ENCODE data around the gene NIPSNAP3A. TPM values are rescaled to one million over a fixed set of nuclear protein-coding genes. Genes with fewer than 3 reads are reported as not detected.

NIPSNAP3A gene
- total and polyA plus RNA-seq, 2 of the 8 experiments (the other 6 are each of a cell fraction or from before 2014, with no cell fraction given), result 9.3 to 9.4 TPM

GRCh38 chr9:104776797-104777196, 29.3 kb downstream of the NIPSNAP3A start:
- no peak overlapping the region for H3K27ac ChIP-seq (ENCODE audit: low read depth, low read length)
- no peaks in the 10 kb centered on the region for H3K27me3 ChIP-seq (replicated peaks in 1 of 4; ENCODE audit: control insufficient read depth in 3 of 4, extremely low read depth in 1 of 4, insufficient read depth in 3 of 4, low read length in 3 of 4)
- no peak for TF ChIP-seq CHD7 (IDR thresholded peaks at IDR 0.05; ENCODE audit: insufficient replicate concordance, low read length)
- DNase-seq (ENCODE audit: low read depth in 1 of 2, low spot score in 2 of 2) (no peak), FAIRE-seq (no peak)
- H2BK120ac ChIP-seq (replicated peaks; ENCODE audit: low read depth, low read length), result no peak overlapping the region
- H4K20me1 ChIP-seq (replicated peaks in 1 of 2; ENCODE audit: control insufficient read depth in 1 of 2, insufficient read depth in 2 of 2, low read length in 2 of 2), result no peaks in the 10 kb centered on the region
- H3K9me3 ChIP-seq (ENCODE audit: insufficient read depth in 2 of 2, low read depth in 1 of 2, low read length in 1 of 2), result no peaks in the 10 kb centered on the region
- H2BK5ac ChIP-seq (ENCODE audit: low read depth, low read length), result no peak overlapping the region
- H4K5ac ChIP-seq (ENCODE audit: insufficient read length, low read depth, low read length), result no peak overlapping the region
- H2BK20ac ChIP-seq (ENCODE audit: low read length), result no peak overlapping the region
- H3K9ac ChIP-seq (replicated peaks in 1 of 4; ENCODE audit: extremely low read depth in 1 of 4, low read depth in 3 of 4, low read length in 3 of 4), result no peak overlapping the region
- no peak overlapping the region for H2AK5ac ChIP-seq (ENCODE audit: low read depth, low read length)
- ChIA-PET CTCF (ENCODE audit: partially characterized antibody) (no interaction called here), POLR2A (ENCODE audit: partially characterized antibody) (no interaction called here)
- no peak overlapping the region for H3K23ac ChIP-seq (ENCODE audit: insufficient read length)
- H3K4me2 ChIP-seq (ENCODE audit: insufficient read depth in 1 of 2, low read depth in 2 of 2, low read length in 2 of 2), result no peak overlapping the region
- H3K56ac ChIP-seq (replicated peaks; ENCODE audit: insufficient read length, low read depth, low read length), result no peak overlapping the region
- no peak overlapping the region for H2BK15ac ChIP-seq (ENCODE audit: low read length)
- H3K4ac ChIP-seq (replicated peaks; ENCODE audit: insufficient read length, low read depth, low read length), result no peak overlapping the region
- no peak overlapping the region for H2BK12ac ChIP-seq (ENCODE audit: low read depth, low read length)
- no peak overlapping the region for H3K18ac ChIP-seq (ENCODE audit: extremely low read depth, low read length)
- no peaks in the 10 kb centered on the region for H3K23me2 ChIP-seq (ENCODE audit: low read depth, low read length)
- H2AFZ ChIP-seq (ENCODE audit: low read length), result no peak overlapping the region
- H3K79me2 ChIP-seq (ENCODE audit: control insufficient read depth in 1 of 2, insufficient read depth in 2 of 2, low read length in 2 of 2), result no peaks in the 10 kb centered on the region
- H3K4me3 ChIP-seq (ENCODE audit: extremely low read depth in 1 of 4, insufficient read depth in 2 of 4, low read depth in 3 of 4, low read length in 4 of 4), result no peak overlapping the region
- H3K4me1 ChIP-seq (replicated peaks in 1 of 4; ENCODE audit: control insufficient read depth in 3 of 4, insufficient read depth in 4 of 4, low read length in 3 of 4), result no peaks in the 10 kb centered on the region
- 96% methylated on average over 1 of the region's 1 CpG; no CpG with 5 or more reads in 1 of the 2 experiments for WGBS, 2 experiments (ENCODE audit: extremely low coverage in 1 of 2, insufficient coverage in 1 of 2, insufficient read length in 1 of 2, insufficient replicate concordance in 2 of 2, low coverage in 1 of 2, low lambda C conversion rate in 2 of 2, missing lambda C conversion rate in 1 of 2)
- no peak overlapping the region for H3K14ac ChIP-seq (ENCODE audit: insufficient read length)
- no peaks in the 10 kb centered on the region for H3K36me3 ChIP-seq (ENCODE audit: control insufficient read depth in 2 of 4, insufficient read depth in 4 of 4, low read length in 3 of 4)
- no peaks in the 10 kb centered on the region for H3K79me1 ChIP-seq (ENCODE audit: low read depth, low read length)
- H4K8ac ChIP-seq (ENCODE audit: extremely low read depth, insufficient read depth, low read length), result no peak overlapping the region
- no peak overlapping the region for H4K91ac ChIP-seq (replicated peaks; ENCODE audit: insufficient read length, low read length)
